Pancreas (tissue), 10 donors: ENCODE results near the gene MAP4K5. TPM values are rescaled to one million over a fixed set of nuclear protein-coding genes. Genes with fewer than 3 reads are reported as not detected.
A peak's percentile ranks its signal among the peaks of the same experiment; 100 is the strongest.

Experiments
- ATAC-seq, 4 donors: fragments of 200-7000 bp; cut with Tn5 transposase; one replicate each; pipeline versions ENCODE4 v1.8.0 to v1.9.1; 2020; ENCODE audit warnings: mild to moderate bottlenecking in 4 of 4, moderate library complexity in 4 of 4
- DNase-seq, 6 donors: peaks; one replicate each; pipeline ENCODE4 v3.0.0-alpha.2; 2020
- FAIRE-seq: peaks from 2 replicates; lab custom pipeline; 2012; peaks lifted over from hg19 to GRCh38; lab: Jason Lieb, UNC
- H3K27ac ChIP-seq, 4 donors: fragments of 200-600 bp; sonication (generic); 1 replicate in 3 of 4; 2 replicates in 1 of 4; pipeline versions ENCODE4 v1.5.0 to v1.8.0; 2020
- H3K27me3 ChIP-seq, 4 donors: fragments of 200-600 bp; one replicate each; pipeline ENCODE4 v1.8.0; 2021
- H3K36me3 ChIP-seq, 3 donors: fragments of 200-600 bp; sonication (generic) in 1 of 3; one replicate each; pipeline versions ENCODE4 v1.5.0 to v1.8.0; 2020 to 2021
- H3K4me1 ChIP-seq, 3 donors: fragments of 200-600 bp; one replicate each; pipeline ENCODE4 v1.8.0; 2021
- H3K4me3 ChIP-seq, 4 donors: fragments of 200-600 bp; sonication (generic) in 2 of 4; one replicate each; pipeline versions ENCODE4 v1.5.0 to v1.8.0; 2020 to 2021
- H3K9me3 ChIP-seq, 4 donors: fragments of 200-600 bp; one replicate each; pipeline ENCODE4 v1.8.0; 2021
- CTCF ChIP-seq, 4 donors: fragments of 200-600 bp; sonication (generic) in 3 of 4; IDR thresholded peaks; one replicate each; pipeline versions ENCODE4 v1.5.0 to v1.8.0; 2021; ENCODE audit warnings: antibody characterized with exemption in 4 of 4
- WGBS, 2 donors: extraction: QIAGEN DNeasy Blood & Tissue Kit; methylation state at CpG; one replicate each; pipeline ENCODE4 v1.1.7; 2013; 5-methylcytosine and 5-hydroxymethylcytosine counted together
- intact Hi-C, 3 donors: fragments of 100-400 bp; cut with DNase I; formaldehyde crosslinking; loops; one replicate each; pipeline versions ENCODE4 v1.11.1 to v1.14.2; 2022
- polyA plus RNA-seq, 2 donors: library from polyadenylated mRNA; stranded (reverse); fragments of 200-250 nt; gene quantifications; one replicate each; pipeline ENCODE4 v1.2.3, GENCODE V29; 2013
- total RNA-seq, 6 donors: library from RNA; stranded (reverse); fragmentation: NEBNext Ultra II Directional in 4 of 6; extraction: Animal tissue kit (Norgen Biotek cat#: 25700) in 4 of 6; gene quantifications; one replicate each; pipeline versions ENCODE4 v1.2.1 to v1.2.4, GENCODE V29; 2021 to 2023
- donor health status: healthy with polysubstance abuse.
- donor health status: DM: no; HTN: no; CAD: no; lungs with moderate emphysema.
- donor health status: DM: no; HTN: no; CAD: no.
- donor health status: control.
- donor health status: control.
- donor health status: Bipolar disorder and iron deficiency.
- donor health status: DM: yes; HTN: yes; CAD: no.
- donor health status: DM: no; HTN: no; CAD: no.
- donor health status: DM: no; HTN: no; CAD: no.
- donor health status: DM: yes; HTN: yes; CAD: no.

MAP4K5 gene
- total and polyA plus RNA-seq, 8 donors: 12.6 to 28.6 (median 21.0) TPM

DNA sequence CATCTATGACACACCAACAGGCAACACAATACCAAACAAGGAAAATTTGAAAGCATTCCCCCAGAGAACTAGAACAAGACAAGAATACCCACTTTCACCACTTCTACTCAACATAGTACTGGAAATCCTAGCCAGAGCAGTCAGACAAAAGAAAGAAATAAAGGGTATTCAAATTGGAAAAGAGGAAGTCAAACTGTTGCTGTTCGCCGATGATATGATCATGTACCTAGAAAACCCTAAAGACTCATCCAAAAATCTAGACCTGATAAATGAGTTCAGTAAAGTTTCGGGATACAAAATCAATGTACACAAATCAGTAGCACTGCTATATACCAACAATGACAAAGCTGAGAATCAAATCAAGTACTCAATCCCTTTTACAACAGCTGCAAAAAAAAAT is 19.5 kb upstream of the MAP4K5 start:
- no peaks in the 10 kb centered on the region for H3K36me3 ChIP-seq
- no peak for FAIRE-seq
- no peak for TF ChIP-seq CTCF (IDR thresholded peaks at IDR 0.05)

DNA sequence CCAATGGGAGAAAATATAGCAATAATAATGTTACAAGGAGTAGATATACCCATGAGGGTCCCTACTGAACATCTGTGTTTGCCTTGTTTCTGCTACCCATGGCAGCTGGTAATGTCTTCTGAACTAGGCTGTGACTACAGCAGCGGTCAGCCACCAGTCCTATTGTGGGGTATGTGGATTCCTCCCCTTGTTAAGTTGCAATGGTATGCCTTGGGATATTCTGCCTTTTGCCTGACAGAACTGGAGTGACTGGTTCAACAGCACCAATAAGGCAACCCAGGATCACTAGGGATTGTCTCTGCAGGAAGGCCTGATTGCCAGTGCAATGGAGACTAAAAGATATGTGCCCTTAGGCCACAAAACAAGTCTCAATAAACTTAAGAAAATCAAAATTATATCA is 17.9 kb upstream of the MAP4K5 start:
- no peak for ATAC-seq

More for the DNA sequence above, 19.5 kb upstream of the MAP4K5 start:
- H3K27ac ChIP-seq: no peak overlapping the region
- H3K27me3 ChIP-seq: no peaks in the 10 kb centered on the region
- no peaks in the 10 kb centered on the region for H3K9me3 ChIP-seq
- intact Hi-C loops: no loop called here
- H3K4me1 ChIP-seq: no peaks in the 10 kb centered on the region
- H3K4me3 ChIP-seq: no peak overlapping the region
- ATAC-seq (no peak), DNase-seq (no peak)
- 92 to 95% methylated on average over 3 of the region's 3 CpGs for WGBS, 2 donors

DNA sequence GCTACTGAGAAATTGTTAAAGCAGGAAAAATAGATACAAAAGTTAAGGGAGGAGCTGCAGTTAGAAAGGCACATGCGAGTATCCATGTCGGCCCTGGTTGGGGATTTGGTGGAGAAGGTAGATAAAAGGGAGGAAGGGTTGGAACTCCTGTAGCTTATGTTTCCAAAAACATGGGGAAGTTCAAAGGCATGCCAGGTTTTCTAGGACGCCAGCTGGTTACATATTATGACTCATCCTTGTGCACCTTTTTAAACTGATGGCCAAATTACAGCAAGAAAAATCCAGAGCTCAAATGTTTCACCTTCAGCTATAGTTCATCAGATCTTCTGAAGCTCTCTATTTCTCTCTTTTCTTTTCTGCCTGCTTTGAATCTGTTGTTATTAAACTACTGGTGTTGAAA is 13.2 kb upstream of the MAP4K5 start:
- peak in 3 of 6 donors; percentile 27 to 45 (median 34) for DNase-seq
- 36 to 48% methylated on average over 3 of the region's 3 CpGs for WGBS, 2 donors
- intact Hi-C loops: loop anchor here in 1 of 3 donors (10.0 kb wide), 1 partner anchor 229 kb away; no protein-coding TSS in a partner anchor
- peak; percentile 74 to 84 (median 80) for ATAC-seq
- Histone ChIP-seq H3K4me1 (peaks cover 5 to 22% (median 22%) of the 10 kb centered on the region in 3 donors), H3K9me3 (no peaks in the 10 kb centered on the region), H3K36me3 (no peaks in the 10 kb centered on the region), H3K27ac (peak overlapping the region in 3 of 4 donors; percentile 11 to 57 (median 44)), H3K27me3 (no peaks in the 10 kb centered on the region), H3K4me3 (no peak overlapping the region)
- no peak for FAIRE-seq
- TF ChIP-seq CTCF (IDR thresholded peaks at IDR 0.05): no peak

More for the DNA sequence above, 17.9 kb upstream of the MAP4K5 start:
- peaks cover 0 to 13% (median 12%) of the 10 kb centered on the region in 3 donors for H3K4me1 ChIP-seq
- intact Hi-C loops: no loop called here
- no peak for DNase-seq
- no peak overlapping the region for H3K27ac ChIP-seq
- H3K9me3 ChIP-seq: no peaks in the 10 kb centered on the region
- no peak overlapping the region for H3K4me3 ChIP-seq
- no peaks in the 10 kb centered on the region for H3K27me3 ChIP-seq
- FAIRE-seq: no peak
- 88 to 98% methylated on average over 1 of the region's 1 CpG for WGBS, 2 donors
- TF ChIP-seq CTCF (IDR thresholded peaks at IDR 0.05): no peak
- H3K36me3 ChIP-seq: no peaks in the 10 kb centered on the region

GRCh38 chr14:50544911-50545310 is 12.5 kb upstream of the MAP4K5 start:
- ATAC-seq (peak; percentile 67 to 89 (median 83)), DNase-seq (peak; percentile 57 to 82 (median 72)), FAIRE-seq (no peak)
- H3K27ac ChIP-seq: peak overlapping the region in 3 of 4 donors; percentile 11 to 57 (median 44)
- intact Hi-C loops: loop anchor here in 1 of 3 donors (10.0 kb wide), 1 partner anchor 230 kb away; no protein-coding TSS in a partner anchor
- no peak overlapping the region for H3K4me3 ChIP-seq
- no peaks in the 10 kb centered on the region for H3K27me3 ChIP-seq
- H3K4me1 ChIP-seq: peaks cover 5 to 22% (median 22%) of the 10 kb centered on the region in 3 donors
- no peaks in the 10 kb centered on the region for H3K9me3 ChIP-seq
- H3K36me3 ChIP-seq: no peaks in the 10 kb centered on the region
- WGBS, 2 donors: 53 to 55% methylated on average over 3 of the region's 3 CpGs
- no peak for TF ChIP-seq CTCF (IDR thresholded peaks at IDR 0.05)

DNA sequence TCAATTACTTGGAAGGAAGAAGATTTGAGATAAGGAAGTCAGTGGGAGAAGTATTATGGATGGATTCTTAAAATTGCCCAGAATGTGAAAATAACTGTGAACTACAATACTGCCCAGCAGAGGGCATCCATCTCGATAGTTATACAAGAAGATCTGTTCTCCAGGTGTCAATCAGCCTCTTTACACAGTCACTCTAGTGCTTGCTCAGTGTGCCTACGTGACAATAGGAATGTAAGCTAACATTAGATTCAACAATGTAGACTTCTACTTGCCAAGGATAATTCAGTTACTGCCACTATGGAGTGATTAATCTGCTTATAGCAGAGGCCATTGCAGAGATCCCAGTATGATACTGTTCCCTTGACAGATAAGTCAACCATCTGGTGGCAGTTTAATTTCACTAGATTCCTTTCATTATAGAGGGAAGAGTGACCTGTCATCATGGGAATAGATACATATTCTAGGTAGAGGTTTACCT is 10.6 kb upstream of the MAP4K5 start:
- FAIRE-seq (peak; percentile 80), ATAC-seq (peak; percentile 33 to 82 (median 72)), DNase-seq (peak in 2 of 6 donors; percentile 27 to 34)
- intact Hi-C loops: loop anchor here in 1 of 3 donors (10.0 kb wide), 1 partner anchor 232 kb away; no protein-coding TSS in a partner anchor
- no peaks in the 10 kb centered on the region for H3K9me3 ChIP-seq
- H3K4me3 ChIP-seq: no peak overlapping the region
- TF ChIP-seq CTCF (IDR thresholded peaks at IDR 0.05): peak; percentile 25 to 47 (median 34)
- no peaks in the 10 kb centered on the region for H3K27me3 ChIP-seq
- 2 to 3% methylated on average over 2 of the region's 2 CpGs for WGBS, 2 donors
- no peak overlapping the region for H3K27ac ChIP-seq
- no peaks in the 10 kb centered on the region for H3K36me3 ChIP-seq
- peaks cover 5 to 28% (median 22%) of the 10 kb centered on the region in 3 donors for H3K4me1 ChIP-seq
